K562 (cell line): ENCODE results near the gene ZNF318. TPM values are rescaled to one million over a fixed set of nuclear protein-coding genes. Genes with fewer than 3 reads are reported as not detected.
A peak's percentile ranks its signal among the peaks of the same experiment; 100 is the strongest.

Experiments
- EP300 ChIP-seq: IDR thresholded peaks from 2 replicates; pipeline ENCODE4 v1.6.1; 2012; ENCODE audit warnings: low read length, improper control_type of control experiment
- ESRRA ChIP-seq: fragments of 450-650 bp; IDR thresholded peaks from 2 replicates; pipeline ENCODE4 v1.6.1; 2014; ENCODE audit warnings: low read depth, mild to moderate bottlenecking, moderate library complexity, borderline replicate concordance
- FOSL1 ChIP-seq: fragments of 200-800 bp; sonication (Bioruptor generic); conservative IDR thresholded peaks from 2 replicates; pipeline ENCODE4 v1.6.1; 2016; ENCODE audit warnings: missing genetic modification characterization, missing compliant biosample characterization
- GABPB1 ChIP-seq: sonication (generic); formaldehyde crosslinking; IDR thresholded peaks from 2 replicates; pipeline ENCODE4 v1.8.0; 2022; ENCODE audit warnings: mild to moderate bottlenecking, missing genetic modification reagents
- ILF3 ChIP-seq: fragments of 450-650 bp; IDR thresholded peaks from 2 replicates; pipeline ENCODE4 v1.6.1; 2018; ENCODE audit warnings: antibody characterized with exemption, mild to moderate bottlenecking, moderate library complexity, borderline replicate concordance
- MTA3 ChIP-seq: fragments of 450-650 bp; formaldehyde crosslinking; IDR thresholded peaks from 2 replicates; pipeline ENCODE4 v1.6.1; 2017; ENCODE audit warnings: mild to moderate bottlenecking, borderline replicate concordance
- NCOA1 ChIP-seq: fragments of 450-650 bp; IDR thresholded peaks from 2 replicates; pipeline ENCODE4 v1.6.1; 2016; ENCODE audit warnings: low read depth
- NONO ChIP-seq, 2 experiments: fragments of 200-400 bp in 1 of 2; fragments of 450-650 bp in 1 of 2; formaldehyde crosslinking in 1 of 2; IDR thresholded peaks; 2 replicates each; pipeline ENCODE4 v1.6.1; 2017; ENCODE audit warnings: low read depth in 2 of 2, mild to moderate bottlenecking in 2 of 2, moderate library complexity in 2 of 2, low read length in 1 of 2
- NR3C1 ChIP-seq: sonication (generic); formaldehyde crosslinking; IDR thresholded peaks from 2 replicates; pipeline ENCODE4 v1.8.1; 2022; ENCODE audit warnings: missing genetic modification reagents
- NR4A1 ChIP-seq, 2 experiments: fragments of 250-450 bp in 1 of 2; fragments of 450-650 bp in 1 of 2; sonication (Bioruptor Pico) in 1 of 2; IDR thresholded peaks; 2 replicates each; pipeline versions ENCODE4 v1.4.0 to v1.6.1; 2016 to 2020; ENCODE audit warnings: mild to moderate bottlenecking in 2 of 2, missing compliant biosample characterization in 1 of 2, missing genetic modification characterization in 1 of 2, moderate library complexity in 1 of 2
- PHF20 ChIP-seq: fragments of 450-650 bp; IDR thresholded peaks from 2 replicates; pipeline ENCODE4 v1.6.1; 2018; ENCODE audit not compliant: partially characterized antibody
- SP2 ChIP-seq: IDR thresholded peaks from 2 replicates; pipeline ENCODE4 v1.6.1; 2011; ENCODE audit warnings: mild to moderate bottlenecking, low read depth, low read length, moderate library complexity; ENCODE audit not compliant: poor library complexity, severe bottlenecking; ENCODE audit errors: extremely low read depth
- TAF7 ChIP-seq: fragments of 450-650 bp; IDR thresholded peaks from 2 replicates; pipeline ENCODE4 v1.6.1; 2016; ENCODE audit warnings: missing genetic modification characterization, missing compliant biosample characterization
- TBP ChIP-seq: optimal IDR thresholded peaks from 2 replicates; pipeline ENCODE3; 2011; ENCODE audit warnings: low read depth, low read length, improper control_type of control experiment
- ZNF324 ChIP-seq: fragments of 250-450 bp; sonication (Bioruptor Pico); IDR thresholded peaks from 2 replicates; pipeline ENCODE4 v1.4.0; 2020; ENCODE audit warnings: mild to moderate bottlenecking
- polyA plus RNA-seq, 8 experiments: library from polyadenylated mRNA; depleted of rRNA in 4 of 8; stranded (reverse) in 5 of 8; unstranded in 3 of 8; fragments of >200 nt; fragmentation: Nextera tagmentation in 2 of 8; fragmentation: Illumina TruSeq in 1 of 8; extraction: Ambion mirVana in 2 of 8; extraction: Trizol in 1 of 8; gene quantifications; 2 replicates each; pipeline versions ENCODE4 v1.2.1 to v1.2.3, GENCODE V29; 2011 to 2014; ENCODE audit warnings: inconsistent platforms in 1 of 8, missing spikeins in 1 of 8
- total RNA-seq, 7 experiments: library from RNA; depleted of rRNA in 6 of 7; stranded (reverse); fragments of >200 nt in 6 of 7; fragmentation: Illumina TruSeq in 2 of 7; extraction: Trizol in 2 of 7; gene quantifications; 2 replicates each; pipeline versions ENCODE4 v1.2.1 to v1.2.3, GENCODE V29; 2011 to 2021; ENCODE audit warnings: low replicate concordance in 1 of 7
- TF ChIP-seq, protein P1 (sequence below): fragments of 250-450 bp; sonication (Bioruptor Pico); IDR thresholded peaks from 2 replicates; pipeline ENCODE4 v1.4.0; 2020; ENCODE audit warnings: mild to moderate bottlenecking
- TF ChIP-seq, protein P2 (sequence below): sonication (generic); formaldehyde crosslinking; IDR thresholded peaks from 2 replicates; pipeline ENCODE4 v1.9.0; 2022; ENCODE audit warnings: mild to moderate bottlenecking, missing genetic modification reagents
- TF ChIP-seq, protein P3 (sequence below): fragments of 250-450 bp; sonication (Bioruptor Pico); IDR thresholded peaks from 2 replicates; pipeline ENCODE4 v1.4.0; 2020; ENCODE audit warnings: mild to moderate bottlenecking, moderate library complexity, borderline replicate concordance
- TF ChIP-seq, protein P4 (sequence below): sonication (generic); formaldehyde crosslinking; IDR thresholded peaks from 2 replicates; pipeline ENCODE4 v1.5.0; 2020; ENCODE audit warnings: missing genetic modification reagents
- TF ChIP-seq, protein P5 (sequence below): sonication (generic); formaldehyde crosslinking; IDR thresholded peaks from 2 replicates; pipeline ENCODE4 v1.8.1; 2023; ENCODE audit warnings: mild to moderate bottlenecking, missing genetic modification reagents, moderate library complexity

ZNF318 gene
- total and polyA plus RNA-seq, 9 of the 15 experiments (the other 6 are each of a cell fraction or from before 2014, with no cell fraction given): 3.2 to 19.0 (median 9.2) TPM

DNA sequence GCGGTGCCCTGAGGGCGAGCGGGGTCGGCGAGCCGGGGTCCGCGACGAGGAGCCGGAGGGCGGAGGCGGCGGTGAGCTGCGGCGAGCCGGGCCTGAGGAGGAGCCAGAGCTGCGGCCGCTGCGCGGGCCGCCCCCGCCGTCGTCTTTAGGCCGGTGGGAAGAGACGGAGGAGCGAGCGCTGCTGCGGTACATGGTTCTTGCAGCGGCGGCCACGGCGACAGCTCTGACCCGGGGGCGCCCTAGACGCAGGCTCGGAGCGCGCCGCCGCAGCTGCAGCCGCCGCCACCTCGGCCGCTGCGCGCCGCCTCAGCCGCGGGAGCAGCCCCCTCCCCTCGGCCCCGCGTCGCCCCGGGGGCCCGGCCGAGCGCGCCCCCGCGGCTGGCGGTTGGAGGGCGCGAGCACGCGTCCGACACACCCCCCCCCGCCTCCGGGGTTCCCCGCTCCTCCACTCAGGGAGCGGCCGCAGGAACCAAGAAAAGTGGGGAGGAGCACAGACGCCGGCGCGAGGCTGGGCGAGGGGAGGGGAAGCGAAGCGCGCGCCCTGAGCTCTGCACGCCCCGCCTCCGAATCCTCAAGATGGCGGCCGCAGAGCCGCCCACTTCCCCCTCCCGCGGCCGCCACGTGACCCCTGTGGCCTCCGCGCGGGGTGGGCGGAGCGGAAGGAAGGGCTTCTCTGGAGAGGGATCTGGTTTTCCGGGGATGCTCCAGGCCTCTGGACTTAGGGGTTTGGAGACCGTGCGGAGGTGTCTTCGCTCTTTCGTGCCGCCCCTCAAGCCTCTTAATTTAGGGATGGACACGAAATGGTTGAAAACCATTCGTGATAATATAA, at the start of gene ZNF318 (continued):
- TF ChIP-seq, protein P1, sequence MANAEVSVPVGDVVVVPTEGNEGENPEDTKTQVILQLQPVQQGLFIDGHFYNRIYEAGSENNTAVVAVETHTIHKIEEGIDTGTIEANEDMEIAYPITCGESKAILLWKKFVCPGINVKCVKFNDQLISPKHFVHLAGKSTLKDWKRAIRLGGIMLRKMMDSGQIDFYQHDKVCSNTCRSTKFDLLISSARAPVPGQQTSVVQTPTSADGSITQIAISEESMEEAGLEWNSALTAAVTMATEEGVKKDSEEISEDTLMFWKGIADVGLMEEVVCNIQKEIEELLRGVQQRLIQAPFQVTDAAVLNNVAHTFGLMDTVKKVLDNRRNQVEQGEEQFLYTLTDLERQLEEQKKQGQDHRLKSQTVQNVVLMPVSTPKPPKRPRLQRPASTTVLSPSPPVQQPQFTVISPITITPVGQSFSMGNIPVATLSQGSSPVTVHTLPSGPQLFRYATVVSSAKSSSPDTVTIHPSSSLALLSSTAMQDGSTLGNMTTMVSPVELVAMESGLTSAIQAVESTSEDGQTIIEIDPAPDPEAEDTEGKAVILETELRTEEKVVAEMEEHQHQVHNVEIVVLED (CRISPR knock-in tag): peak; percentile 88
- TF ChIP-seq SP2: no peak
- TF ChIP-seq GABPB1 (CRISPR knock-in tag): peak; percentile 52; the same call in 1 of the 2 replicates
- 0 out of 2 replicates have a peak, but pooled peaks have one; percentile 28 for TF ChIP-seq NR3C1 (CRISPR knock-in tag)
- peak; percentile 79; the same call in 1 of the 2 replicates for TF ChIP-seq MTA3
- TF ChIP-seq, protein P2, sequence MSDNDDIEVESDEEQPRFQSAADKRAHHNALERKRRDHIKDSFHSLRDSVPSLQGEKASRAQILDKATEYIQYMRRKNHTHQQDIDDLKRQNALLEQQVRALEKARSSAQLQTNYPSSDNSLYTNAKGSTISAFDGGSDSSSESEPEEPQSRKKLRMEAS (CRISPR knock-in tag): peak; percentile 89
- TF ChIP-seq TAF7 (tag): peak; percentile 49; the same call in 1 of the 2 replicates
- peak; percentile 83; the same call in 1 of the 2 replicates for TF ChIP-seq ESRRA
- TF ChIP-seq, protein P3, sequence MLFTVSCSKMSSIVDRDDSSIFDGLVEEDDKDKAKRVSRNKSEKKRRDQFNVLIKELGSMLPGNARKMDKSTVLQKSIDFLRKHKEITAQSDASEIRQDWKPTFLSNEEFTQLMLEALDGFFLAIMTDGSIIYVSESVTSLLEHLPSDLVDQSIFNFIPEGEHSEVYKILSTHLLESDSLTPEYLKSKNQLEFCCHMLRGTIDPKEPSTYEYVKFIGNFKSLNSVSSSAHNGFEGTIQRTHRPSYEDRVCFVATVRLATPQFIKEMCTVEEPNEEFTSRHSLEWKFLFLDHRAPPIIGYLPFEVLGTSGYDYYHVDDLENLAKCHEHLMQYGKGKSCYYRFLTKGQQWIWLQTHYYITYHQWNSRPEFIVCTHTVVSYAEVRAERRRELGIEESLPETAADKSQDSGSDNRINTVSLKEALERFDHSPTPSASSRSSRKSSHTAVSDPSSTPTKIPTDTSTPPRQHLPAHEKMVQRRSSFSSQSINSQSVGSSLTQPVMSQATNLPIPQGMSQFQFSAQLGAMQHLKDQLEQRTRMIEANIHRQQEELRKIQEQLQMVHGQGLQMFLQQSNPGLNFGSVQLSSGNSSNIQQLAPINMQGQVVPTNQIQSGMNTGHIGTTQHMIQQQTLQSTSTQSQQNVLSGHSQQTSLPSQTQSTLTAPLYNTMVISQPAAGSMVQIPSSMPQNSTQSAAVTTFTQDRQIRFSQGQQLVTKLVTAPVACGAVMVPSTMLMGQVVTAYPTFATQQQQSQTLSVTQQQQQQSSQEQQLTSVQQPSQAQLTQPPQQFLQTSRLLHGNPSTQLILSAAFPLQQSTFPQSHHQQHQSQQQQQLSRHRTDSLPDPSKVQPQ (CRISPR knock-in tag): no peak
- TF ChIP-seq, protein P4, sequence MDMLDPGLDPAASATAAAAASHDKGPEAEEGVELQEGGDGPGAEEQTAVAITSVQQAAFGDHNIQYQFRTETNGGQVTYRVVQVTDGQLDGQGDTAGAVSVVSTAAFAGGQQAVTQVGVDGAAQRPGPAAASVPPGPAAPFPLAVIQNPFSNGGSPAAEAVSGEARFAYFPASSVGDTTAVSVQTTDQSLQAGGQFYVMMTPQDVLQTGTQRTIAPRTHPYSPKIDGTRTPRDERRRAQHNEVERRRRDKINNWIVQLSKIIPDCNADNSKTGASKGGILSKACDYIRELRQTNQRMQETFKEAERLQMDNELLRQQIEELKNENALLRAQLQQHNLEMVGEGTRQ: peak; percentile 99
- TF ChIP-seq, protein P5, sequence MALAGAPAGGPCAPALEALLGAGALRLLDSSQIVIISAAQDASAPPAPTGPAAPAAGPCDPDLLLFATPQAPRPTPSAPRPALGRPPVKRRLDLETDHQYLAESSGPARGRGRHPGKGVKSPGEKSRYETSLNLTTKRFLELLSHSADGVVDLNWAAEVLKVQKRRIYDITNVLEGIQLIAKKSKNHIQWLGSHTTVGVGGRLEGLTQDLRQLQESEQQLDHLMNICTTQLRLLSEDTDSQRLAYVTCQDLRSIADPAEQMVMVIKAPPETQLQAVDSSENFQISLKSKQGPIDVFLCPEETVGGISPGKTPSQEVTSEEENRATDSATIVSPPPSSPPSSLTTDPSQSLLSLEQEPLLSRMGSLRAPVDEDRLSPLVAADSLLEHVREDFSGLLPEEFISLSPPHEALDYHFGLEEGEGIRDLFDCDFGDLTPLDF (CRISPR knock-in tag): 0 out of 2 replicates have a peak, but pooled peaks have one; percentile 50
- no peak for TF ChIP-seq NR4A1 (CRISPR knock-in tag; IDR thresholded peaks at IDR 0.05)
- TF ChIP-seq NR4A1 (tag; IDR thresholded peaks at IDR 0.05): 0 out of 2 replicates have a peak, but pooled peaks have one; percentile 17
- TF ChIP-seq TBP: no peak
- TF ChIP-seq ZNF324 (CRISPR knock-in tag): no peak
- TF ChIP-seq PHF20: peak; percentile 87
- peak; percentile 37 to 79; a peak in 3 of 4 replicates for TF ChIP-seq NONO (IDR thresholded peaks at IDR 0.05; ENCODE audit: low read depth in 2 of 2, low read length in 1 of 2)
- TF ChIP-seq NCOA1: no peak
- TF ChIP-seq FOSL1 (tag): 0 out of 2 replicates have a peak, but pooled peaks have one; percentile 38
- no peak for TF ChIP-seq EP300
- TF ChIP-seq ILF3: no peak
